ENCODE measurements around the gene SKAP2.

- TF ChIP-seq POLR2A (IDR thresholded peaks at IDR 0.05; ENCODE audit: low read length) = no peak
- TF ChIP-seq GATA1 (IDR thresholded peaks at IDR 0.05; ENCODE audit: low read depth, low read length) = no peak
Measured at GRCh38 chr7:26670841-26671240, 193.5 kb downstream of the SKAP2 start.

Measured in erythroblast (primary cell).